GM19043 (cell line): Measurements from ENCODE around the gene GPR107.

Experiments used
- ATAC-seq: cut with Tn5 transposase; IDR thresholded peaks from one replicate; pipeline ENCODE4 v1.9.1; 2021; ENCODE audit warnings: low read depth; ENCODE audit not compliant: unreplicated experiment

Gene GPR107

GRCh38 chr9:130053109-130053503 lies 600 bp upstream of the GPR107 start:
- ATAC-seq, result no peak

GRCh38 chr9:130054325-130054786 lies 650 bp downstream of the GPR107 start:
- no peak for ATAC-seq

GRCh38 chr9:130054820-130055219 lies 1.1 kb downstream of the GPR107 start:
- no peak for ATAC-seq

- ATAC-seq, result no peak
These were observed 4.4 kb downstream of the GPR107 start for GRCh38 chr9:130058154-130058553.

GRCh38 chr9:130058887-130059286 lies 5.2 kb downstream of the GPR107 start:
- ATAC-seq, result no peak

GRCh38 chr9:130060296-130060695 lies 6.6 kb downstream of the GPR107 start:
- no peak for ATAC-seq

- no peak for ATAC-seq
These were observed 9.0 kb downstream of the GPR107 start for GRCh38 chr9:130062750-130063149.

GRCh38 chr9:130064621-130065020 lies 10.9 kb downstream of the GPR107 start:
- no peak for ATAC-seq

GRCh38 chr9:130069048-130069447 lies 15.3 kb downstream of the GPR107 start:
- no peak for ATAC-seq

GRCh38 chr9:130072515-130073235 lies 19.0 kb downstream of the GPR107 start:
- ATAC-seq, result no peak

- ATAC-seq, result no peak
These were observed 19.7 kb downstream of the GPR107 start for GRCh38 chr9:130073373-130073772.

- no peak for ATAC-seq
These were observed 24.8 kb downstream of the GPR107 start for GRCh38 chr9:130078547-130078946.

GRCh38 chr9:130084337-130084736 lies 30.6 kb downstream of the GPR107 start:
- ATAC-seq, result no peak

- no peak for ATAC-seq
These were observed 34.3 kb downstream of the GPR107 start for GRCh38 chr9:130088051-130088450.

GRCh38 chr9:130089141-130089540 lies 35.4 kb downstream of the GPR107 start:
- ATAC-seq, result no peak

GRCh38 chr9:130090915-130091314 lies 37.2 kb downstream of the GPR107 start:
- ATAC-seq, result no peak

- ATAC-seq, result no peak
These were observed 39.2 kb downstream of the GPR107 start for GRCh38 chr9:130092910-130093309.

- no peak for ATAC-seq
These were observed 42.2 kb downstream of the GPR107 start for GRCh38 chr9:130095872-130096271.

GRCh38 chr9:130100681-130101080 lies 47.0 kb downstream of the GPR107 start:
- no peak for ATAC-seq

GRCh38 chr9:130101915-130102314 lies 48.2 kb downstream of the GPR107 start:
- no peak for ATAC-seq

- ATAC-seq, result no peak
These were observed 50.9 kb downstream of the GPR107 start for GRCh38 chr9:130104491-130105193.

- no peak for ATAC-seq
These were observed 53.1 kb downstream of the GPR107 start for GRCh38 chr9:130106860-130107233.
